Dendritic cell treated with granulocyte-macrophage colony-stimulating factor and Interleukin-4, amounts not matched to agents 40 ng/mL and 50 ng/mL, for 4 days (primary cell): Measurements from ENCODE around the gene C11orf24.
"Not testable (repeated sequence)": the region's sequence is repeated elsewhere in the genome, so short reads cannot be mapped to it uniquely, and the experiment has no call there.

Source experiments
- H3K27ac Mint-ChIP-seq: one replicate; pipeline ENCODE4 v1.8.0; 2022; ENCODE audit warnings: mild to moderate bottlenecking, mixed read lengths
- H3K27me3 Mint-ChIP-seq: one replicate; pipeline ENCODE4 v1.8.0; 2022; ENCODE audit warnings: mild to moderate bottlenecking, mixed read lengths
- H3K36me3 Mint-ChIP-seq: one replicate; pipeline ENCODE4 v1.8.0; 2022; ENCODE audit warnings: low read depth, mixed read lengths
- H3K4me1 Mint-ChIP-seq: one replicate; pipeline ENCODE4 v1.8.0; 2022; ENCODE audit warnings: low read depth, mixed read lengths
- H3K4me3 Mint-ChIP-seq: one replicate; pipeline ENCODE4 v1.8.0; 2022; ENCODE audit warnings: mild to moderate bottlenecking, moderate library complexity, mixed read lengths
- H3K9me3 Mint-ChIP-seq: one replicate; pipeline ENCODE4 v1.8.0; 2022; ENCODE audit warnings: mixed read lengths
- intact Hi-C: fragments of 100-400 bp; cut with micrococcal nuclease; formaldehyde crosslinking; loops from one replicate; pipeline ENCODE4 v1.15.0; 2022

Gene C11orf24

GRCh38 chr11:68295271-68295670 is 23.5 kb upstream of the C11orf24 start:
- Mint-ChIP-seq H3K27ac (no peak overlapping the region), H3K27me3 (peaks cover 20% of the 10 kb centered on the region), H3K9me3 (no peaks in the 10 kb centered on the region), H3K36me3 (no peaks in the 10 kb centered on the region), H3K4me3 (no peak overlapping the region), H3K4me1 (peaks cover 28% of the 10 kb centered on the region)
- intact Hi-C loops: loop anchor here (5.0 kb wide), 1 partner anchor 78 kb away; no protein-coding TSS in a partner anchor

- peaks cover 22% of the 10 kb centered on the region for H3K4me1 Mint-ChIP-seq
- no peaks in the 10 kb centered on the region for H3K36me3 Mint-ChIP-seq
These were observed 21.9 kb upstream of the C11orf24 start for GRCh38 chr11:68293708-68294107.

GRCh38 chr11:68289456-68289855 is 17.7 kb upstream of the C11orf24 start:
- Mint-ChIP-seq H3K27ac (no peak overlapping the region), H3K4me3 (no peak overlapping the region), H3K4me1 (peaks cover 11% of the 10 kb centered on the region), H3K9me3 (peaks cover 15% of the 10 kb centered on the region), H3K36me3 (no peaks in the 10 kb centered on the region), H3K27me3 (peaks cover 3% of the 10 kb centered on the region)
- intact Hi-C loops: no loop called here

More at GRCh38 chr11:68293708-68294107, 21.9 kb upstream of the C11orf24 start:
- H3K27ac Mint-ChIP-seq: no peak overlapping the region
- intact Hi-C loops: no loop called here
- H3K27me3 Mint-ChIP-seq: peaks cover 13% of the 10 kb centered on the region
- peaks cover 8% of the 10 kb centered on the region for H3K9me3 Mint-ChIP-seq
- H3K4me3 Mint-ChIP-seq: no peak overlapping the region

- no peak overlapping the region for H3K4me3 Mint-ChIP-seq
- no peaks in the 10 kb centered on the region for H3K36me3 Mint-ChIP-seq
- peaks cover 6% of the 10 kb centered on the region for H3K27me3 Mint-ChIP-seq
- peaks cover 17% of the 10 kb centered on the region for H3K9me3 Mint-ChIP-seq
- intact Hi-C loops: no loop called here
- H3K4me1 Mint-ChIP-seq: peaks cover 9% of the 10 kb centered on the region
- H3K27ac Mint-ChIP-seq: no peak overlapping the region
These were observed 15.6 kb upstream of the C11orf24 start for GRCh38 chr11:68287419-68287818.

- peaks cover 15% of the 10 kb centered on the region for H3K4me1 Mint-ChIP-seq
- H3K27me3 Mint-ChIP-seq, H3K36me3 Mint-ChIP-seq, intact Hi-C loops, H3K27ac Mint-ChIP-seq, H3K4me3 Mint-ChIP-seq: not testable (repeated sequence)
- H3K9me3 Mint-ChIP-seq: peaks cover 12% of the 10 kb centered on the region
These were observed 12.8 kb upstream of the C11orf24 start for GRCh38 chr11:68284588-68284987.

- peaks cover 9% of the 10 kb centered on the region for H3K9me3 Mint-ChIP-seq
- no peak overlapping the region for H3K27ac Mint-ChIP-seq
- intact Hi-C loops: no loop called here
- peaks cover 6% of the 10 kb centered on the region for H3K27me3 Mint-ChIP-seq
- H3K4me1 Mint-ChIP-seq: peaks cover 15% of the 10 kb centered on the region
- no peak overlapping the region for H3K4me3 Mint-ChIP-seq
- no peaks in the 10 kb centered on the region for H3K36me3 Mint-ChIP-seq
These were observed 11.1 kb upstream of the C11orf24 start for GRCh38 chr11:68282861-68283230.

GRCh38 chr11:68282141-68282860 is 10.5 kb upstream of the C11orf24 start:
- intact Hi-C loops: no loop called here
- H3K27me3 Mint-ChIP-seq: peaks cover 6% of the 10 kb centered on the region
- H3K4me1 Mint-ChIP-seq: peaks cover 15% of the 10 kb centered on the region
- H3K36me3 Mint-ChIP-seq: no peaks in the 10 kb centered on the region
- peak overlapping the region; percentile 28 for H3K4me3 Mint-ChIP-seq
- peaks cover 9% of the 10 kb centered on the region for H3K9me3 Mint-ChIP-seq
- peak overlapping the region; percentile 42 for H3K27ac Mint-ChIP-seq

- H3K27me3 Mint-ChIP-seq: peaks cover 6% of the 10 kb centered on the region
- no peak overlapping the region for H3K27ac Mint-ChIP-seq
- H3K9me3 Mint-ChIP-seq: peaks cover 5% of the 10 kb centered on the region
- peaks cover 15% of the 10 kb centered on the region for H3K4me1 Mint-ChIP-seq
- no peak overlapping the region for H3K4me3 Mint-ChIP-seq
- intact Hi-C loops: loop anchor here (10.0 kb wide), 1 partner anchor 65 kb away; the partner anchor contains the start of gene KMT5B
- no peaks in the 10 kb centered on the region for H3K36me3 Mint-ChIP-seq
These were observed 7.9 kb upstream of the C11orf24 start for GRCh38 chr11:68279676-68280075.

- Mint-ChIP-seq H3K27ac (no peak overlapping the region), H3K4me3 (no peak overlapping the region), H3K27me3 (no peaks in the 10 kb centered on the region), H3K36me3 (peaks cover under 1% of the 10 kb centered on the region), H3K4me1 (peaks cover 20% of the 10 kb centered on the region), H3K9me3 (no peaks in the 10 kb centered on the region)
- intact Hi-C loops: loop anchor here (10.0 kb wide), 1 partner anchor 62 kb away; the partner anchor contains the start of gene KMT5B
These were observed 5.1 kb upstream of the C11orf24 start for GRCh38 chr11:68276861-68277260.

GRCh38 chr11:68275721-68276507 is 4.1 kb upstream of the C11orf24 start:
- H3K4me1 Mint-ChIP-seq: peaks cover 29% of the 10 kb centered on the region
- H3K9me3 Mint-ChIP-seq: no peaks in the 10 kb centered on the region
- H3K27ac Mint-ChIP-seq: no peak overlapping the region
- no peaks in the 10 kb centered on the region for H3K27me3 Mint-ChIP-seq
- no peak overlapping the region for H3K4me3 Mint-ChIP-seq
- H3K36me3 Mint-ChIP-seq: peaks cover 8% of the 10 kb centered on the region
- intact Hi-C loops: loop anchor here (10.0 kb wide), 1 partner anchor 61 kb away; the partner anchor contains the start of gene KMT5B

GRCh38 chr11:68274306-68274705 is 2.5 kb upstream of the C11orf24 start:
- Mint-ChIP-seq H3K27me3 (no peaks in the 10 kb centered on the region), H3K4me1 (peaks cover 45% of the 10 kb centered on the region), H3K36me3 (peaks cover 8% of the 10 kb centered on the region), H3K27ac (peak overlapping the region; percentile 100), H3K9me3 (no peaks in the 10 kb centered on the region), H3K4me3 (no peak overlapping the region)
- intact Hi-C loops: loop anchor here (10.0 kb wide), 1 partner anchor 60 kb away; the partner anchor contains the start of gene KMT5B

- Mint-ChIP-seq H3K27me3 (no peaks in the 10 kb centered on the region), H3K27ac (peak overlapping the region; percentile 100), H3K4me3 (peak overlapping the region; percentile 99), H3K4me1 (peaks cover 56% of the 10 kb centered on the region), H3K36me3 (peaks cover 10% of the 10 kb centered on the region), H3K9me3 (no peaks in the 10 kb centered on the region)
- intact Hi-C loops: loop anchor here (10.0 kb wide), 1 partner anchor 58 kb away; the partner anchor contains the start of gene KMT5B
These were observed 1.4 kb upstream of the C11orf24 start for GRCh38 chr11:68273026-68273738.

GRCh38 chr11:68271023-68271780 is 571 bp downstream of the C11orf24 start:
- Mint-ChIP-seq H3K27ac (peak overlapping the region; percentile 100), H3K36me3 (peaks cover 21% of the 10 kb centered on the region), H3K4me3 (peak overlapping the region; percentile 99), H3K27me3 (no peaks in the 10 kb centered on the region), H3K9me3 (no peaks in the 10 kb centered on the region), H3K4me1 (peaks cover 76% of the 10 kb centered on the region)
- intact Hi-C loops: loop anchor here (10.0 kb wide), 1 partner anchor 56 kb away; the partner anchor contains the start of gene KMT5B
